ENCODE results near the gene MFSD11.

The MFSD11 gene

GRCh38 chr17:76752006-76752405 lies 14.1 kb downstream of the MFSD11 start:
- TF ChIP-seq GATA3 (IDR thresholded peaks at IDR 0.05; ENCODE audit: low read depth, low read length), result no peak
- TF ChIP-seq GATA2 (IDR thresholded peaks at IDR 0.05; ENCODE audit: low read depth, low read length), result no peak

GRCh38 chr17:76753061-76753961 lies 15.4 kb downstream of the MFSD11 start:
- TF ChIP-seq GATA3 (IDR thresholded peaks at IDR 0.05; ENCODE audit: low read depth, low read length), result no peak
- no peak for TF ChIP-seq GATA2 (IDR thresholded peaks at IDR 0.05; ENCODE audit: low read depth, low read length)

- no peak for TF ChIP-seq GATA3 (IDR thresholded peaks at IDR 0.05; ENCODE audit: low read depth, low read length)
- no peak for TF ChIP-seq GATA2 (IDR thresholded peaks at IDR 0.05; ENCODE audit: low read depth, low read length)
Measured at GRCh38 chr17:76755285-76755684, 17.4 kb downstream of the MFSD11 start.

GRCh38 chr17:76757256-76757655 lies 19.3 kb downstream of the MFSD11 start:
- no peak for TF ChIP-seq GATA2 (IDR thresholded peaks at IDR 0.05; ENCODE audit: low read depth, low read length)

GRCh38 chr17:76758570-76758969 lies 20.7 kb downstream of the MFSD11 start:
- TF ChIP-seq GATA3 (IDR thresholded peaks at IDR 0.05; ENCODE audit: low read depth, low read length) (no peak), GATA2 (IDR thresholded peaks at IDR 0.05; ENCODE audit: low read depth, low read length) (no peak)

- no peak for TF ChIP-seq GATA2 (IDR thresholded peaks at IDR 0.05; ENCODE audit: low read depth, low read length)
- no peak for TF ChIP-seq GATA3 (IDR thresholded peaks at IDR 0.05; ENCODE audit: low read depth, low read length)
Measured at GRCh38 chr17:76772842-76773525, 35.1 kb downstream of the MFSD11 start.

GRCh38 chr17:76775021-76775600 lies 37.2 kb downstream of the MFSD11 start:
- TF ChIP-seq GATA2 (IDR thresholded peaks at IDR 0.05; ENCODE audit: low read depth, low read length), result no peak
- no peak for TF ChIP-seq GATA3 (IDR thresholded peaks at IDR 0.05; ENCODE audit: low read depth, low read length)

GRCh38 chr17:76781056-76781982 lies 43.4 kb downstream of the MFSD11 start:
- no peak for TF ChIP-seq GATA2 (IDR thresholded peaks at IDR 0.05; ENCODE audit: low read depth, low read length)
- TF ChIP-seq GATA3 (IDR thresholded peaks at IDR 0.05; ENCODE audit: low read depth, low read length), result no peak

- TF ChIP-seq GATA2 (IDR thresholded peaks at IDR 0.05; ENCODE audit: low read depth, low read length) (no peak), GATA3 (IDR thresholded peaks at IDR 0.05; ENCODE audit: low read depth, low read length) (no peak)
Measured at GRCh38 chr17:76783146-76783545, 45.2 kb downstream of the MFSD11 start.

GRCh38 chr17:76784926-76785325 lies 47.0 kb downstream of the MFSD11 start:
- no peak for TF ChIP-seq GATA2 (IDR thresholded peaks at IDR 0.05; ENCODE audit: low read depth, low read length)
- no peak for TF ChIP-seq GATA3 (IDR thresholded peaks at IDR 0.05; ENCODE audit: low read depth, low read length)

- TF ChIP-seq GATA2 (IDR thresholded peaks at IDR 0.05; ENCODE audit: low read depth, low read length), result peak; percentile 92
- TF ChIP-seq GATA3 (IDR thresholded peaks at IDR 0.05; ENCODE audit: low read depth, low read length), result peak; percentile 74
Measured at GRCh38 chr17:76789235-76789788, 51.4 kb downstream of the MFSD11 start.

GRCh38 chr17:76791053-76791980 lies 53.4 kb downstream of the MFSD11 start:
- TF ChIP-seq GATA2 (IDR thresholded peaks at IDR 0.05; ENCODE audit: low read depth, low read length), result no peak; the same call in 1 of the 2 replicates
- peak; percentile 56; the same call in 1 of the 2 replicates for TF ChIP-seq GATA3 (IDR thresholded peaks at IDR 0.05; ENCODE audit: low read depth, low read length)
